Stimulated activated naive CD4-positive, alpha-beta T cell treated with Interleukin-2 at 50 U/mL for 16 hours (primary cell): ENCODE measurements around the gene CARD16.
"Not testable (repeated sequence)": the region's sequence is repeated elsewhere in the genome, so short reads cannot be mapped to it uniquely, and the experiment has no call there.

Experiments
- DNase-seq: peaks from one replicate; lab custom pipeline; 2025; lab: John Stamatoyannopoulos, UW

Gene CARD16

GRCh38 chr11:105049481-105049880 is 4.3 kb upstream of the CARD16 start:
- no peak for DNase-seq

GRCh38 chr11:105046898-105047579 is 1.9 kb upstream of the CARD16 start:
- DNase-seq, result no peak

DNA sequence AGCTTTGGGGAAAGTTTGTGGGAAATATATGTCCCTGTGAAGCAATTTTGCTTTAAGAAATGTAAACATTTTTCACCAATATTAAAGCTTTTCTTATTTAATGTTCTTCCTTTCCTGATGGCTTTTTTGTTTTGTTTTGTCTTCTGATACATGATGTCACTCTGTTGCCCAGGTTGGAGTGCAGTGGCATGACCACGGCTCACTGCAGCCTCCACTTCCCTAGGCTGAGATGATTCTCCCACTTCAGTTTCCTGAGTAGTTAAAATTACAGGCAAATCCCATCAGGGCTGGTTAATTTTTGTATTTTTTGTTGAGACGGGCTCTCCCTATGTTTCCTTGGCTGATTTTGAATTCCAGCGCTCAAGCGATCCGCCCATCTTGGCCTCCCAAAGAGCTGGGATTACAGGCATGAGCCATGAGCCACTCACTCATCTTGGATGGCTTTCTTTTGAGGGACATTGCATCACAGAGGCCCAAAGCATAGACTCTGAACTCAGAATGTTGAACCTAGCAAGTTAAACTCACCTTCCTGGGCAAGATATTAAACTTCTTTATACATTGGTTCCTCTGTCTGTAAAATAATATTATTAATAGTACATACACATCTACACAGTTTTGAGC is 651 bp upstream of the CARD16 start:
- no peak for DNase-seq

DNA sequence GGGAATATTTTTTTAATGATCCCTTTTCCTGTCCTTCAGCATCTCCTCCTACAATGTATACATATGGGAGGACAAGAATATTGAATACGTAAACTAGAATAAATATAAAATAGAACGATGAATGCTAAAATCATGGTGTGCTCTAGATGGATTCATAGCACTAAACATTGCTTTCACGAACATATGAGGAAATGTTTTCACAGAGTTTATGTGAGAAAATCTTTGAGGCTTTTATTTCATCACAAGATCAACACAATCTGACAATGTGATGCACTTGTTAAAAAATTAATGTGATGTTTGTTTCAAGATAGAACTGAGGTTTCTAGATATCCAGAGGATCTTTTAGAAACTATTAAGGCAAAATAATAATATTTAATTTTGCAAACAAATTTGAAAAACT is 3.0 kb downstream of the CARD16 start:
- no peak for DNase-seq

GRCh38 chr11:105040703-105041102 is 4.4 kb downstream of the CARD16 start:
- DNase-seq, result no peak

DNA sequence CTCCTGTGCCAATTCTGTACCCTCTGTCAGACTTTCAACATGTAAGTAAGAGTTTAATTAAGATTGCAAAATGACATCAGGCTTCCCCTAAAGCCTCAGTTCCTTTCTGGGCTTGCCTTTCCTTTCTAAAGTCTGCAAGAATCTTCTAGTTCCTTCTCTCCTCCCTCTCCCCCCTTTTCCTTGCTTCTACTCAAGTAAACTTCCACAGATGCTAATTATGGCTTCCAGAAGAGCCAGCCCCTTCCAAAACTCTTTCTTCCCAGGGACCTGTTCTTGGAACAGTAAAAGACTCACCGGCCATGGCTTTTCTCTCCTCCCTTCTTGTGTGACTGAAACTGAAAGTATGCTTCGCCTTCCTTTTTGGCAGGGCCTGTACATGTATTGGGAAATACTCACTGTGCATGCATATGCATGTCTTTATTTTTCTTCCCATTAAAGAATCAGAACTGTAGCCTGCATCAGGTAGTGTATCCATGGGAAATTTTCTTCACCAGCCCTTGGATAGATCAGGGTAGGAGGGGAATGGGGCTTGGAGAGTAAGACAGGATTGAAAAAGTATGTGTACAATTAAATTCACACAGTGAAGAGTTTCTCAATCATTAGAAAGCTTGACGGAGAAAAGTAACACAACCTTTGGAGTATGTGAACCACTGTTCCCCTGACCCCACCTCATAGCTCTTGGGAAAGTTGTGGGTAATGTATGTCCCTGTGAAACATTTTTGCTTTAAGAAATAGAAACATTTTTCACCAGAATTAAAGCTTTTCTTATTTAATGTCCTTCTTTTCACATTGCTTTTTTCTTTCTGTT is 10.1 kb downstream of the CARD16 start, which contains the start of gene CASP1:
Gene CASP1, minus strand, starts transcription at position 332 of the 808 bp plus-strand sequence. Its CDS starts 31 bp downstream, at position 301.
- DNase-seq, result no peak

GRCh38 chr11:105034388-105034787 is 10.7 kb downstream of the CARD16 start:
- not testable (repeated sequence) for DNase-seq

DNA sequence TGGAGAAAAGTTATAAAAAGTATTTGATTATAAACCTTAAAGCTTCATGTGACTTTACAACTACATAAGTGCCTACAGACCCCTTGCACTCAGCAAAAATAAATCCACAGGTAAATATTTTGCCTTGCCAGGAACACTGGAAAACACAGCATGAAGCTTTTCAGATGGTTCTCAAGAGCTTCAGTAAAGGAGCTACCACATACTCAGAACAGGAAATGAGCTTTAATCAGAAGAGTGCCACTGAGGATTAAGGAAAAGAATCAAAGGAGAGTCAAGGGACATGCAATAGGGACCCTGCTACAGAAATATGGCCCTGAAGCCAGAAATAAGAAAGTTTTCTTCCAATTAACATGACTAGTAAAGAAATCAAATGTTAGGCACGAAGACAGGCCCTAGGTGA is 11.4 kb downstream of the CARD16 start:
- DNase-seq, result no peak

GRCh38 chr11:105033343-105033742 is 11.8 kb downstream of the CARD16 start:
- no peak for DNase-seq

GRCh38 chr11:105032495-105032894 is 12.6 kb downstream of the CARD16 start:
- no peak for DNase-seq

DNA sequence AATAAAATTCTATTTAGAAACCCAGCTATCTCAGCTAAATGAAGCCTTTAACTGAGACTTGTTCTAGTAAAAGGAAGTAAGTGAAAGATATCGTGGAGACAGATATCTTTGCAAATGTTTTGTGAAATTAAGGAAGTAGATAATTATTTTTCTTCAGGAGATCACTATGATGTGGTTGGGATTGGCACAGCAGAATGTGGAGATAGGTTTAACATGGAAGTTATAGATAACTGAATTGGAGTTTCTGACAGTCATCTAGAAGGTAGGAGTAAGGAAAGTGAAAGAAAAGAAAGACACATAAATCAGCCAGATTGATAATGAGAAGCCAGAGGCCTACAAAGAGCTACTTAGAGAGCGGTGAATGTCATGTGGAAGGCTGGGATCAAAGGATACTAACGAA is 17.5 kb downstream of the CARD16 start:
- no peak for DNase-seq

GRCh38 chr11:105024394-105024793 is 20.7 kb downstream of the CARD16 start:
- no peak for DNase-seq

DNA sequence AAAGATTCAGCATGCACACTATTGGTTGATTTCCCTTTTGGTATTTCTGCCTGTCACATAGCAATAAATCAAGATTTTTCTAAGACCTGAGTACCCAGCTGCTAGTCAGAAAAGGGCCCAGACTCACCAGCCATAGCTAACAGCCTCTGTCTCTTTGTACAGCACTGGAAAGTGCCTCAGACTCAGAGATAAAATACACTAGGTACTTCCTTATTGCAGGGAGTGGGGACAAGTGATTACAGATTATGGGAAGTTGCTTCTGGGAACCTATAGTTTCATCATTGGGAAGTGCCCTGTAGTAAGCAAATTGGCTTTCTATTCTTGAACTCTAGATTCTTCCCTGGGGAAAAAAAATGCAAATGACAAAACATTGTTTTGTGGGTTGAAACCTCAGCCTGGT is 22.1 kb downstream of the CARD16 start, which contains the start of gene CASP5:
Gene CASP5, minus strand, starts transcription at position 166 of the 400 bp plus-strand sequence. Its CDS starts 32 bp downstream, at position 134.
- DNase-seq, result no peak

GRCh38 chr11:105022527-105022926 is 22.6 kb downstream of the CARD16 start:
- DNase-seq, result no peak

DNA sequence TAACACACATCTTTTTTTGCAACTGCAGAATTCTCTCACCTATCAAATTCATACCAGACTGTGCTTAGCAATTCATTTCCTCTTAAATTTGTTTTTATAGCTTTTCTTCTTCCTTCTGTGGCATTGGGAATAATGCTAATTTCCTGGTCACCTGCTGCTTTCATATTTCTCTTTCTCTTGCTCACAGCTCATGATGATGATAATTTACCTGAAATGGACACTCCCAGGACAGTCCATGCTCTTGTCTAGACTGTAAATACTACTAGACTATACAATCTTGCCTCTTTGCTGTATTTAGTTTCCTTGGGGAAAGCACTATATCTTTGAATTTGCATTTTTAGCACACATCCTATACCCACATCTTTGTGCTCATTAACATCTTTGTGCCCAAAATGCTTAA is 37.7 kb downstream of the CARD16 start:
- no peak for DNase-seq

DNA sequence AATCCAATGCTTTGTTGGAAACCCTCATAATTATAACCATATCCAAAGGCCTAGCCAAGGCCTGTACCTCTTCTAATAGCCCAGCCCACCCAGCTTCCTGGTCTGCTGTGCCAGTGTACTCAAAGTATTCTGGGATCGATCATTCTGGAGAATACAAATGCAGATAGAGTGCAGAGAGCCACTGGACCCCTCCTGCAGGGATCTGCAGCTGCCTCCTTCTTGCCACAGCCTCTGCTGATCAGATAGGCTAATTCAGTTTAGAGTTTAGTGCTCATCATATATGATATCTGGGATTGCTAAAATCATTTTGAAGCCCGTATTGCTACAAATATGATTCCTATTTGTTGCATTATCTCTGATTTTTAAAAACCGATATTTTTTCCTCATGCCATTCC is 39.7 kb downstream of the CARD16 start:
- DNase-seq, result no peak

DNA sequence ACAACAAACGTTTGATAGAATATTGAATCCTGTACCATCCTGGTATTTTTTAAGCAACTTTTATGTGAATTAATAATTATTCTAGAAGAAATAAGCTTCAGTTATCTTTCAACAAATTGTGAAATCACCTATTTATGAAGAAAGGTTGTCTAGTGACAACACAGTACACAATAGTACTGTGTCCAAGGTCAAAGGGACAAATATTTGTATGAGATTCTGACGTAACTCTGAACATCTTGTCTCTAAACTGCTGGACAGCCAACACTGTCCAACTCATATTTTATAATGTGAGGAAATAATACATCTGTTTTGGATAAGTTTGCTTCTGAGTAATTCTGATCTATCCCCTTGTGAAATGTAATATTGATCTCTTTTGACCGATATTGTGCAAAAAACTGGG is 41.1 kb downstream of the CARD16 start:
- no peak for DNase-seq

- no peak for DNase-seq
Observed at GRCh38 chr11:105003151-105003550, 42.0 kb downstream of the CARD16 start.

DNA sequence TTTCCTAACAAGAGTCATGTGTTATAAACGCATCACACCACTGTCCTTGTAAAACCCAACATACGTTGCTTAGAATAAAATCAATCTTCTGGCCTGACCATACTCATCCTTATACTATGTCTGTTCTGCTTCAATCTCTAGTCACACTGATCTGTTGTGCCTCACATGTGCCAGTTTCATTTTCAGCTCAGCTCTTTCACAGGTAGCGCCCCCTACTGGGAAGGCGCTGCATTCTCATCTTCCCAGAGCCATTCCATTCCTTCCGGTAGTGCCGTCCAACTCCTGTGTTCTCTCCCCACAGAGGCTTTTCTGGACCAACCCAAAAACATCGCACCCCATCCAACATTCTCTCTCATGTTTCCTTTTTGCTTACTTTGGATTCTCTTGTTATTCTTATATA is 44.3 kb downstream of the CARD16 start:
- DNase-seq, result peak; percentile 14

GRCh38 chr11:105000167-105000566 is 45.0 kb downstream of the CARD16 start:
- DNase-seq, result no peak

GRCh38 chr11:104999721-105000120 is 45.4 kb downstream of the CARD16 start:
- DNase-seq, result no peak

GRCh38 chr11:104997288-104997687 is 47.8 kb downstream of the CARD16 start:
- no peak for DNase-seq

DNA sequence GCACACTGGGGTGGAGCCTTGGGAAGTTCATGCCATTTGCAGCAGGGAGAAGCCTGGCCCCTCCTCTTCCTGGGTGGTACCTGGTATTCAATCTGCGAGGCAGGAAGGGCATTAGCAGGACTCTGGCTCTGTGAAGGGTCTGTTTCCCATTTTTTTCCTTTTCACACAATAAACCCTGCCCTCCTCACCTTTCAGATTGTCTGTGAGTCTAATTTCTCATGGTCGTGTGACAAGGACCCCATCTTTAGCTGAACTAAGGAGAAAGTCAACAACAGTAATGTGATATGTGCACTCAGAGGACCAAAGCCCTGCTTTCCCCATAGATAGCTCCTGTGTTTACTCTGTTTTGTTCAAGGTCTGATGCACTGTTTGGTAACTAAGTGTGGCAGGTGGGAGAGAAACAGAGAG is 50.1 kb downstream of the CARD16 start:
- DNase-seq, result no peak
